K562 (cell line): ENCODE results near the gene ZNF785. TPM values are rescaled to one million over a fixed set of nuclear protein-coding genes. Genes with fewer than 3 reads are reported as not detected.

Experiments
- ARNT ChIP-seq, 2 experiments: fragments of 450-650 bp; IDR thresholded peaks; 2 replicates each; pipeline ENCODE4 v1.6.1; 2016; ENCODE audit warnings: mild to moderate bottlenecking in 1 of 2
- CBFA2T3 ChIP-seq: fragments of 450-650 bp; IDR thresholded peaks from 2 replicates; pipeline ENCODE4 v1.6.1; 2017
- COPS2 ChIP-seq: fragments of 450-650 bp; conservative IDR thresholded peaks from 2 replicates; pipeline ENCODE4 v1.6.1; 2016; ENCODE audit warnings: mild to moderate bottlenecking, moderate library complexity
- EP400 ChIP-seq: fragments of 450-650 bp; IDR thresholded peaks from 2 replicates; pipeline ENCODE4 v1.6.1; 2017; ENCODE audit warnings: antibody characterized with exemption, mild to moderate bottlenecking, moderate library complexity
- HDAC3 ChIP-seq: fragments of 450-650 bp; IDR thresholded peaks from 2 replicates; pipeline ENCODE4 v1.6.1; 2018; ENCODE audit warnings: borderline replicate concordance, mild to moderate bottlenecking, moderate library complexity; ENCODE audit not compliant: partially characterized antibody
- MCM7 ChIP-seq, 2 experiments: fragments of 450-650 bp; IDR thresholded peaks; 2 replicates each; pipeline ENCODE4 v1.6.1; 2016 to 2018
- MEF2A ChIP-seq: IDR thresholded peaks from 2 replicates; pipeline ENCODE4 v1.6.1; 2011; ENCODE audit warnings: low read depth, mild to moderate bottlenecking, low read length, moderate library complexity; ENCODE audit not compliant: control insufficient read depth
- MTA2 ChIP-seq: fragments of 450-650 bp; IDR thresholded peaks from 2 replicates; pipeline ENCODE4 v1.6.1; 2016; ENCODE audit warnings: low read depth
- NCOA4 ChIP-seq: fragments of 450-650 bp; IDR thresholded peaks from 2 replicates; pipeline ENCODE4 v1.6.1; 2018; ENCODE audit warnings: mild to moderate bottlenecking; ENCODE audit not compliant: partially characterized antibody
- NELFE ChIP-seq: IDR thresholded peaks from 2 replicates; pipeline ENCODE4 v1.6.1; 2011; ENCODE audit warnings: mild to moderate bottlenecking; ENCODE audit not compliant: insufficient read depth, insufficient read length
- PCBP1 ChIP-seq: fragments of 200-400 bp; formaldehyde crosslinking; IDR thresholded peaks from 2 replicates; pipeline ENCODE4 v1.6.1; 2018; ENCODE audit warnings: mild to moderate bottlenecking, low read depth, low read length; ENCODE audit not compliant: poor library complexity, severe bottlenecking
- PHB2 ChIP-seq: fragments of 450-650 bp; IDR thresholded peaks from 2 replicates; pipeline ENCODE4 v1.6.1; 2017; ENCODE audit warnings: low read depth
- RBM17 ChIP-seq: fragments of 200-400 bp; formaldehyde crosslinking; IDR thresholded peaks from 2 replicates; pipeline ENCODE4 v1.6.1; 2017; ENCODE audit warnings: low read depth, mild to moderate bottlenecking, low read length, borderline replicate concordance
- RBM25 ChIP-seq: fragments of 200-400 bp; formaldehyde crosslinking; IDR thresholded peaks from 2 replicates; pipeline ENCODE4 v1.6.1; 2018; ENCODE audit warnings: low read length, low read depth, moderate library complexity; ENCODE audit not compliant: severe bottlenecking
- STAG1 ChIP-seq: sonication (generic); formaldehyde crosslinking; IDR thresholded peaks from 2 replicates; pipeline ENCODE4 v1.5.0; 2020; ENCODE audit warnings: missing genetic modification reagents, borderline replicate concordance
- TCF3 ChIP-seq: sonication (generic); formaldehyde crosslinking; IDR thresholded peaks from 2 replicates; pipeline ENCODE4 v1.4.0; 2020; ENCODE audit warnings: mild to moderate bottlenecking, missing genetic modification reagents
- YBX1 ChIP-seq: fragments of 450-650 bp; IDR thresholded peaks from 2 replicates; pipeline ENCODE4 v1.7.1; 2016; ENCODE audit warnings: mild to moderate bottlenecking
- polyA plus RNA-seq, 8 experiments: library from polyadenylated mRNA; depleted of rRNA in 4 of 8; stranded (reverse) in 5 of 8; unstranded in 3 of 8; fragments of >200 nt; fragmentation: Nextera tagmentation in 2 of 8; fragmentation: Illumina TruSeq in 1 of 8; extraction: Ambion mirVana in 2 of 8; extraction: Trizol in 1 of 8; gene quantifications; 2 replicates each; pipeline versions ENCODE4 v1.2.1 to v1.2.3, GENCODE V29; 2011 to 2014; ENCODE audit warnings: inconsistent platforms in 1 of 8, missing spikeins in 1 of 8
- total RNA-seq, 7 experiments: library from RNA; depleted of rRNA in 6 of 7; stranded (reverse); fragments of >200 nt in 6 of 7; fragmentation: Illumina TruSeq in 2 of 7; extraction: Trizol in 2 of 7; gene quantifications; 2 replicates each; pipeline versions ENCODE4 v1.2.1 to v1.2.3, GENCODE V29; 2011 to 2021; ENCODE audit warnings: low replicate concordance in 1 of 7
- TF ChIP-seq, protein P1 (sequence below): fragments of 450-650 bp; IDR thresholded peaks from 2 replicates; pipeline ENCODE4 v1.7.1; 2018; ENCODE audit warnings: mild to moderate bottlenecking, low read depth; ENCODE audit not compliant: partially characterized antibody
- TF ChIP-seq, protein P2 (sequence below): IDR thresholded peaks from 2 replicates; pipeline ENCODE4 v1.6.1; 2012; ENCODE audit warnings: low read depth, low read length, improper control_type of control experiment, borderline replicate concordance

The ZNF785 gene
- total and polyA plus RNA-seq, 9 of the 15 experiments (the other 6 are each of a cell fraction or from before 2014, with no cell fraction given) = 0.64 to 11.0 (median 6.4) TPM

DNA sequence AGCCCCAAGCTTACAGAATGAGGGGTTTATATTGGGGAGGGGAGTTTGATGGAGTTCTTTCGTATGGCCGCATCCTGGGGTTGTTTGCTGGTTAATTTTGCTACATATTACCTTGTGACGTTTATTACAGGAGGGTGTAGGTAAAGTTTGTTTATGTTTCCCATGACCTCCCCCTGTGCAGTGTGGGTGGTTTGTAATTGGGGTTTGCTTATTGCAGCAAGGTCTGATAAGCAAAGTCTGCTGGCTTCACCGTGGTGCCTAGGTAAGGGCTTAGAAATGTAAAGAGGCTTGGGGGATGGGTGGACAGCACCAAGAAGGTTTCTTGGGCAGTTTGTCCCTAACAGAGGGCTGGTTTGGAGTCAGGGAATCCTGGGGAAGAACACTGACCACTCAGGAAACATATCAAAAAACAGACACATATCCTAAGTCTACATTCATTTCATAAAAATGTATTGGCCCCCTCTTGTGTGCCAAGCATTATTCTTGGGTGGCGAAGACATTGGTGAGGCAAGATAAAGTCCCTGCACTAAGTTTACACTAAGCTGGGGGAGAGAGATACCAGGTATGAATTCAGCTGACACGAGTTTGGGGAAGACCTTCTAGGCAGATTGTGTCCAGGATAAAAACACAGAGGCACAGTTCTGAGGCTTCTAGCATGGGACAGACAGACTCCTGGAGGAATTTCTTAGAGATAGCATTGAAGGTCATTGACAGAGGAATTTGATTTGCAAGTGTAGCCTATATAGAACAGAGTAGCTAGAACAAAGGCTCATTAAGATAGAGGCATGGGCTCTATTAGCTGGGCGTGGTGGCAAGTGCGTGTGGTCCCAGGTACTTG, 36.9 kb downstream of the ZNF785 start (continued):
- TF ChIP-seq, protein P1, sequence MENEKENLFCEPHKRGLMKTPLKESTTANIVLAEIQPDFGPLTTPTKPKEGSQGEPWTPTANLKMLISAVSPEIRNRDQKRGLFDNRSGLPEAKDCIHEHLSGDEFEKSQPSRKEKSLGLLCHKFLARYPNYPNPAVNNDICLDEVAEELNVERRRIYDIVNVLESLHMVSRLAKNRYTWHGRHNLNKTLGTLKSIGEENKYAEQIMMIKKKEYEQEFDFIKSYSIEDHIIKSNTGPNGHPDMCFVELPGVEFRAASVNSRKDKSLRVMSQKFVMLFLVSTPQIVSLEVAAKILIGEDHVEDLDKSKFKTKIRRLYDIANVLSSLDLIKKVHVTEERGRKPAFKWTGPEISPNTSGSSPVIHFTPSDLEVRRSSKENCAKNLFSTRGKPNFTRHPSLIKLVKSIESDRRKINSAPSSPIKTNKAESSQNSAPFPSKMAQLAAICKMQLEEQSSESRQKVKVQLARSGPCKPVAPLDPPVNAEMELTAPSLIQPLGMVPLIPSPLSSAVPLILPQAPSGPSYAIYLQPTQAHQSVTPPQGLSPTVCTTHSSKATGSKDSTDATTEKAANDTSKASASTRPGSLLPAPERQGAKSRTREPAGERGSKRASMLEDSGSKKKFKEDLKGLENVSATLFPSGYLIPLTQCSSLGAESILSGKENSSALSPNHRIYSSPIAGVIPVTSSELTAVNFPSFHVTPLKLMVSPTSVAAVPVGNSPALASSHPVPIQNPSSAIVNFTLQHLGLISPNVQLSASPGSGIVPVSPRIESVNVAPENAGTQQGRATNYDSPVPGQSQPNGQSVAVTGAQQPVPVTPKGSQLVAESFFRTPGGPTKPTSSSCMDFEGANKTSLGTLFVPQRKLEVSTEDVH = no peak
- TF ChIP-seq EP400 (no peak), NCOA4 (no peak), RBM25 (no peak), NELFE (no peak), COPS2 (no peak), RBM17 (no peak), HDAC3 (no peak), PCBP1 (no peak), MEF2A (no peak), YBX1 (no peak), MTA2 (peak; percentile 42), CBFA2T3 (peak; percentile 77), ARNT (IDR thresholded peaks at IDR 0.05) (no peak), TCF3 (peak; percentile 41), STAG1 (CRISPR knock-in tag) (no peak), PHB2 (no peak), MCM7 (IDR thresholded peaks at IDR 0.05) (no peak)
- TF ChIP-seq, protein P2, sequence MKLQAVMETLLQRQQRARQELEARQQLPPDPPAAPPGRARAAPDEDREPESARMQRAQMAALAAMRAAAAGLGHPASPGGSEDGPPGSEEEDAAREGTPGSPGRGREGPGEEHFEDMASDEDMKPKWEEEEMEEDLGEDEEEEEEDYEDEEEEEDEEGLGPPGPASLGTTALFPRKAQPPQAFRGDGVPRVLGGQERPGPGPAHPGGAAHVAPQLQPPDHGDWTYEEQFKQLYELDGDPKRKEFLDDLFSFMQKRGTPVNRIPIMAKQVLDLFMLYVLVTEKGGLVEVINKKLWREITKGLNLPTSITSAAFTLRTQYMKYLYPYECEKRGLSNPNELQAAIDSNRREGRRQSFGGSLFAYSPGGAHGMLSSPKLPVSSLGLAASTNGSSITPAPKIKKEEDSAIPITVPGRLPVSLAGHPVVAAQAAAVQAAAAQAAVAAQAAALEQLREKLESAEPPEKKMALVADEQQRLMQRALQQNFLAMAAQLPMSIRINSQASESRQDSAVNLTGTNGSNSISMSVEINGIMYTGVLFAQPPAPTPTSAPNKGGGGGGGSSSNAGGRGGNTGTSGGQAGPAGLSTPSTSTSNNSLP = no peak
